Measurements from ENCODE around the gene KCNK16. TPM values are rescaled to one million over a fixed set of nuclear protein-coding genes. Genes with fewer than 3 reads are reported as not detected.
A peak's percentile ranks its signal among the peaks of the same experiment; 100 is the strongest.
"Not testable (repeated sequence)": the region's sequence is repeated elsewhere in the genome, so short reads cannot be mapped to it uniquely, and the experiment has no call there.

Gene KCNK16
- total RNA-seq, 1 donor from 2014 or later: not detected

- intact Hi-C loops (cut with DNase I): no loop called here
- TF ChIP-seq CTCF (IDR thresholded peaks at IDR 0.05): no peak
- ATAC-seq: no peak
- peaks cover 3% of the 10 kb centered on the region for H3K4me1 ChIP-seq
- H3K27me3 ChIP-seq: no peaks in the 10 kb centered on the region
- no peak overlapping the region for H3K4me3 ChIP-seq
- no peaks in the 10 kb centered on the region for H3K9me3 ChIP-seq
- no peak overlapping the region for H3K27ac ChIP-seq
- no peak for DNase-seq
- H3K36me3 ChIP-seq: no peaks in the 10 kb centered on the region
These were observed 28.4 kb downstream of the KCNK16 start for GRCh38 chr6:39294133-39294532.

- H3K36me3 ChIP-seq: no peaks in the 10 kb centered on the region
- DNase-seq: no peak
- H3K9me3 ChIP-seq: no peaks in the 10 kb centered on the region
- TF ChIP-seq CTCF (IDR thresholded peaks at IDR 0.05): no peak
- H3K4me1 ChIP-seq: no peaks in the 10 kb centered on the region
- intact Hi-C loops (cut with DNase I): no loop called here
- ATAC-seq: no peak
- H3K27me3 ChIP-seq: no peaks in the 10 kb centered on the region
- H3K27ac ChIP-seq: no peak overlapping the region
- H3K4me3 ChIP-seq: no peak overlapping the region
These were observed 29.9 kb downstream of the KCNK16 start for GRCh38 chr6:39292637-39293036.

- intact Hi-C loops (cut with DNase I): no loop called here
- Histone ChIP-seq H3K4me3 (no peak overlapping the region), H3K27ac (no peak overlapping the region), H3K27me3 (no peaks in the 10 kb centered on the region), H3K9me3 (no peaks in the 10 kb centered on the region), H3K4me1 (no peaks in the 10 kb centered on the region), H3K36me3 (no peaks in the 10 kb centered on the region)
- no peak for TF ChIP-seq CTCF (IDR thresholded peaks at IDR 0.05)
- no peak for DNase-seq
- ATAC-seq: peak; percentile 36
These were observed 33.0 kb downstream of the KCNK16 start for GRCh38 chr6:39289490-39289889.

GRCh38 chr6:39287601-39288000 lies 34.9 kb downstream of the KCNK16 start:
- Histone ChIP-seq H3K4me1 (no peaks in the 10 kb centered on the region), H3K4me3 (no peak overlapping the region), H3K9me3 (no peaks in the 10 kb centered on the region), H3K27me3 (no peaks in the 10 kb centered on the region), H3K27ac (no peak overlapping the region), H3K36me3 (no peaks in the 10 kb centered on the region)
- TF ChIP-seq CTCF (IDR thresholded peaks at IDR 0.05): no peak
- intact Hi-C loops (cut with DNase I): no loop called here
- no peak for ATAC-seq
- DNase-seq: no peak

- ATAC-seq; H3K36me3 ChIP-seq; H3K4me1 ChIP-seq; DNase-seq; H3K4me3 ChIP-seq; intact Hi-C loops (cut with DNase I); H3K27me3 ChIP-seq; H3K27ac ChIP-seq; H3K9me3 ChIP-seq: not testable (repeated sequence)
These were observed 35.9 kb downstream of the KCNK16 start for GRCh38 chr6:39286596-39286995.

GRCh38 chr6:39282774-39283173 lies 39.7 kb downstream of the KCNK16 start:
- DNase-seq: no peak
- intact Hi-C loops (cut with DNase I): no loop called here
- no peaks in the 10 kb centered on the region for H3K36me3 ChIP-seq
- no peaks in the 10 kb centered on the region for H3K9me3 ChIP-seq
- H3K4me3 ChIP-seq: no peak overlapping the region
- H3K27me3 ChIP-seq: no peaks in the 10 kb centered on the region
- H3K27ac ChIP-seq: no peak overlapping the region
- ATAC-seq: no peak
- H3K4me1 ChIP-seq: no peaks in the 10 kb centered on the region
- no peak for TF ChIP-seq CTCF (IDR thresholded peaks at IDR 0.05)

Measured in upper lobe of right lung (tissue), 1 donor.